OCI-LY7 (cell line): ENCODE results near the gene ARHGAP24. TPM values are rescaled to one million over a fixed set of nuclear protein-coding genes. Genes with fewer than 3 reads are reported as not detected.

Source experiments
- BruUV-seq: library from RNA; stranded (reverse); fragments of 400-500 nt; replicated peaks from 2 replicates; lab custom pipeline; 2021; lab: Mats Ljungman, UMichigan
- CTCF ChIA-PET: fragments of 300-600 bp; sonication (Branson Sonifier 250); formaldehyde crosslinking; loops from one replicate; lab custom pipeline; 2022; ENCODE audit warnings: antibody characterized with exemption; ENCODE audit not compliant: unreplicated experiment; lab: Charles Lee
- POLR2A ChIA-PET: fragments of 300-600 bp; sonication (Branson Sonifier 250); formaldehyde crosslinking; loops from one replicate; lab custom pipeline; 2022; ENCODE audit warnings: antibody characterized with exemption; lab: Charles Lee
- DNase-seq: peaks from one replicate; pipeline ENCODE4 v3.0.0-alpha.2; 2015; ENCODE audit warnings: low spot score
- H2AFZ ChIP-seq: fragments of 200-600 bp; sonication (generic), shearing (Covaris generic); 2 replicates; pipeline ENCODE4 v1.6.1; 2014; ENCODE audit warnings: mild to moderate bottlenecking, antibody characterized with exemption, low read length, moderate library complexity
- H3K27ac ChIP-seq: fragments of 200-600 bp; sonication (generic); 2 replicates; pipeline ENCODE4 v1.5.1; 2014; ENCODE audit warnings: mixed run types, low read depth, mild to moderate bottlenecking, moderate library complexity, low read length, inconsistent platforms; ENCODE audit not compliant: poor library complexity, severe bottlenecking
- H3K36me3 ChIP-seq: fragments of 200-600 bp; sonication (generic); 2 replicates; pipeline ENCODE4 v1.6.1; 2014; ENCODE audit warnings: mild to moderate bottlenecking, antibody characterized with exemption, low read length, moderate library complexity, mixed read lengths; ENCODE audit not compliant: insufficient read depth
- H3K4me1 ChIP-seq: fragments of 200-600 bp; sonication (generic); 2 replicates; pipeline ENCODE4 v1.5.1; 2014; ENCODE audit warnings: mild to moderate bottlenecking, low read length; ENCODE audit not compliant: insufficient read depth, poor library complexity, severe bottlenecking
- H3K4me2 ChIP-seq: fragments of 200-600 bp; sonication (generic); 2 replicates; pipeline ENCODE4 v1.6.1; 2014; ENCODE audit warnings: mild to moderate bottlenecking, low read length
- H3K4me3 ChIP-seq: fragments of 200-600 bp; sonication (generic); 2 replicates; pipeline ENCODE4 v1.5.1; 2014; ENCODE audit warnings: mild to moderate bottlenecking, low read depth, low read length; ENCODE audit not compliant: poor library complexity, severe bottlenecking
- H3K79me2 ChIP-seq: fragments of 200-600 bp; sonication (generic); 2 replicates; pipeline ENCODE4 v1.6.1; 2016; ENCODE audit warnings: low read depth, mild to moderate bottlenecking, low read length, moderate library complexity, mixed read lengths; ENCODE audit not compliant: insufficient read depth
- H3K9me2 ChIP-seq: fragments of 200-600 bp; sonication (generic); 2 replicates; pipeline ENCODE4 v1.6.1; 2016; ENCODE audit warnings: mild to moderate bottlenecking, low read length, mixed read lengths; ENCODE audit not compliant: insufficient read depth
- H3K9me3 ChIP-seq: fragments of 200-600 bp; sonication (generic); 2 replicates; pipeline ENCODE4 v1.6.1; 2014; ENCODE audit warnings: mild to moderate bottlenecking, mixed run types, low read length, mixed read lengths
- H4K20me1 ChIP-seq: fragments of 200-600 bp; sonication (generic); 2 replicates; pipeline ENCODE4 v1.6.1; 2014; ENCODE audit warnings: mild to moderate bottlenecking, antibody characterized with exemption, low read length, moderate library complexity, mixed read lengths; ENCODE audit not compliant: insufficient read depth
- EZH2phosphoT487 ChIP-seq: fragments of 200-600 bp; sonication (generic); IDR thresholded peaks from 2 replicates; pipeline ENCODE4 v1.6.1; 2018; ENCODE audit warnings: low read depth, borderline replicate concordance, mild to moderate bottlenecking, mixed run types, antibody characterized with exemption, low read length, moderate library complexity, mixed read lengths
- intact Hi-C: fragments of 100-400 bp; cut with micrococcal nuclease; formaldehyde crosslinking; loops from one replicate; pipeline ENCODE4 v1.10.0; 2022; ENCODE audit not compliant: unreplicated experiment
- total RNA-seq, 2 experiments: library from RNA; depleted of rRNA in 1 of 2; stranded (reverse); fragments of >200 nt in 1 of 2; shearing (Covaris generic) in 1 of 2; gene quantifications; 2 replicates each; pipeline ENCODE4 v1.2.3, GENCODE V29; 2014 to 2022
- TF ChIP-seq, protein P1 (sequence below): fragments of 200-600 bp; sonication (generic); conservative IDR thresholded peaks from 2 replicates; pipeline ENCODE4 v1.5.1; 2014; ENCODE audit warnings: mild to moderate bottlenecking, antibody characterized with exemption, low read length, moderate library complexity, mixed read lengths

ARHGAP24 gene
- total RNA-seq, 2 experiments from 2014 or later = 0.88 to 4.4 TPM

DNA sequence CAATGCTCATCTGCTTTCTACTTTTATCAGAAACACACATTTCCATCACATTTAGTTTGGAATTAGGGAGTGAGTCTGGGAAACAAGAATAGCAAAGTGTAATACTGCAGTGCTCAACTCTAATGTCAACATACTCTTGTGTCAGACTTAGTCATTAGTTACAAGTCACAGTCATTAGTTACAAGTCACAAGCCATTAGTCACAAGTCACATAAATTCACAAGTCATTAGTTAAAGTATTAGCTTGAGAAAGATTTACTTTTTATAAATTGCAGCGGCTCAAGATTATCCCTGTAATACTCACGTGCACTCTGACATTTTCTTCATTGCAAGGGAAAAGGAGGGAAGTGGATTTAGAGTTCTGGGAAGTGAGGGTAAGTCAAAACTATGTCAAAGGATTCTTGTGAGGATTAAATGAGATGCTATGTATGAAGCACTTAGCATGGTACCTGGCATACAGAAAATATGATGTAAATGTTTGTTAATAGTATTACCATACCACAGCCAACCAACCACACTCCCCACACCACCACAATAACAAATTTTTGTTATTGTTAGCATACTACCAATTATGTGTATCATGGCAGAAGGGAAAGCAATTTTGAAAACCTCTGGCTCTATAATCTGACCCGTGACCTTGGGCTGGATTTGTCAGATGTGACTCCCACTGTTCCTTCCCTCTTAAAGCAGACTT, 116.6 kb downstream of the ARHGAP24 start:
- no peak for DNase-seq
- no peak overlapping the region for H3K27ac ChIP-seq
- H3K4me3 ChIP-seq = no peak overlapping the region
- no peaks in the 10 kb centered on the region for H3K9me2 ChIP-seq
- H3K9me3 ChIP-seq = no peaks in the 10 kb centered on the region
- H3K4me1 ChIP-seq = no peaks in the 10 kb centered on the region
- no peak overlapping the region for H3K4me2 ChIP-seq
- no peaks in the 10 kb centered on the region for H4K20me1 ChIP-seq
- intact Hi-C loops = no loop called here
- no peaks in the 10 kb centered on the region for H3K36me3 ChIP-seq
- TF ChIP-seq, protein P1, sequence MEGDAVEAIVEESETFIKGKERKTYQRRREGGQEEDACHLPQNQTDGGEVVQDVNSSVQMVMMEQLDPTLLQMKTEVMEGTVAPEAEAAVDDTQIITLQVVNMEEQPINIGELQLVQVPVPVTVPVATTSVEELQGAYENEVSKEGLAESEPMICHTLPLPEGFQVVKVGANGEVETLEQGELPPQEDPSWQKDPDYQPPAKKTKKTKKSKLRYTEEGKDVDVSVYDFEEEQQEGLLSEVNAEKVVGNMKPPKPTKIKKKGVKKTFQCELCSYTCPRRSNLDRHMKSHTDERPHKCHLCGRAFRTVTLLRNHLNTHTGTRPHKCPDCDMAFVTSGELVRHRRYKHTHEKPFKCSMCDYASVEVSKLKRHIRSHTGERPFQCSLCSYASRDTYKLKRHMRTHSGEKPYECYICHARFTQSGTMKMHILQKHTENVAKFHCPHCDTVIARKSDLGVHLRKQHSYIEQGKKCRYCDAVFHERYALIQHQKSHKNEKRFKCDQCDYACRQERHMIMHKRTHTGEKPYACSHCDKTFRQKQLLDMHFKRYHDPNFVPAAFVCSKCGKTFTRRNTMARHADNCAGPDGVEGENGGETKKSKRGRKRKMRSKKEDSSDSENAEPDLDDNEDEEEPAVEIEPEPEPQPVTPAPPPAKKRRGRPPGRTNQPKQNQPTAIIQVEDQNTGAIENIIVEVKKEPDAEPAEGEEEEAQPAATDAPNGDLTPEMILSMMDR = no peak
- no peak for TF ChIP-seq EZH2phosphoT487
- ChIA-PET CTCF (no interaction called here), POLR2A (interaction anchor here (0.7 to 1.0 kb wide), 3 partner anchors 10 to 328 kb away, joined by 3 read pairs; no protein-coding TSS in a partner anchor)
- no peak overlapping the region for H2AFZ ChIP-seq
- BruUV-seq = no TSS peak
- H3K79me2 ChIP-seq = no peaks in the 10 kb centered on the region

DNA sequence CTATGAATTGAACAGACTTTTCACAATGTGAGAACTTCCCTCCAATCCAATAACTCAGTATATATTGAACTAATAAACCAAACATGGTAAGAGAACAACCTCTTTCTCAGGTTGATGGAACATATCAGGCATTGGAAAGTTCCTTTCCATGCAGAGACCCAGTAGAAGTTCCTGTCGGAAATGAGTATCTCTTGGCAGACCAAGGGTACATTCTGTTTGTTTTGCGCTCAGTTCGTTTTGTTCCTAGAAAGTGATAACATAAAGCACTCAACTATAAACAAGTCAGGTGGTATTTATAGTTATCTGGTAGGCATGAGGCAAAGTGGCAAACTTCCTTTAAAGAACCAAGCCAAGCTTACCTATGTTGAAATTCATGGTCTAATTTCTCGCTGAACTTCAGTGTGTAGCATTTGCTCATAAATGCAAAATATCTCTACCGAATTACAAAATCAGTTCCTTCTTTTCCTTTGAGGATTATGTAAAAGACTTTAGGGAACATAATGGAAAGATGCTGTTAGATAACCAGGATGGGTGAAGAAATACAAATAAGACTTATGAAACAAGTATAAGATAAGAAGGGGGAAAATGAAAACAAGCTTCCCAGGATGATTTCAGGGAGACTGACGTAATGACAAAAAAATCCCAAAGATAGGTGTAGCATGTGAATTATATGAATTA, 120.3 kb downstream of the ARHGAP24 start:
- no TSS peak for BruUV-seq
- CTCF ChIA-PET = no interaction called here
- intact Hi-C loops = no loop called here
- no peak for TF ChIP-seq EZH2phosphoT487
- TF ChIP-seq, protein P1 = no peak
- Histone ChIP-seq H3K9me2 (no peaks in the 10 kb centered on the region), H3K9me3 (no peaks in the 10 kb centered on the region), H3K36me3 (no peaks in the 10 kb centered on the region), H3K4me2 (no peak overlapping the region), H3K27ac (no peak overlapping the region), H3K4me3 (no peak overlapping the region), H2AFZ (no peak overlapping the region), H3K4me1 (no peaks in the 10 kb centered on the region), H4K20me1 (no peaks in the 10 kb centered on the region), H3K79me2 (no peaks in the 10 kb centered on the region)
- POLR2A ChIA-PET = interaction anchor here (1.4 kb wide), 1 partner anchor 18 kb away, joined by 3 read pairs; no protein-coding TSS in a partner anchor
- no peak for DNase-seq
